Lung (tissue), 12 donors: ENCODE data around the gene TMEM235. TPM values are rescaled to one million over a fixed set of nuclear protein-coding genes. Genes with fewer than 3 reads are reported as not detected.

ENCODE experiments used
- ATAC-seq: fragments of 200-7000 bp; cut with Tn5 transposase; one replicate; pipeline ENCODE4 v1.9.1; 2020; ENCODE audit warnings: moderate number of reproducible peaks; ENCODE audit not compliant: insufficient read depth, low FRiP score
- DNase-seq, 3 donors: peaks; one replicate each; pipeline ENCODE4 v3.0.0-alpha.2; 2013 to 2017
- H3K27ac ChIP-seq, 2 donors: one replicate each; pipeline ENCODE4 v1.5.1; 2013; ENCODE audit warnings: mild to moderate bottlenecking in 2 of 2, moderate library complexity in 2 of 2, control low read depth in 1 of 2, inconsistent platforms in 1 of 2, low read depth in 1 of 2, low read length in 1 of 2
- H3K27me3 ChIP-seq, 3 donors: one replicate each; pipeline ENCODE4 v1.5.1; 2013; ENCODE audit warnings: low read length in 2 of 3; ENCODE audit not compliant: control insufficient read depth in 3 of 3, insufficient read depth in 3 of 3
- H3K36me3 ChIP-seq, 4 donors: one replicate each; pipeline ENCODE4 v1.5.1; 2013; ENCODE audit warnings: low read length in 4 of 4, mild to moderate bottlenecking in 1 of 4, moderate library complexity in 1 of 4; ENCODE audit not compliant: control insufficient read depth in 4 of 4, insufficient read depth in 4 of 4
- H3K4me1 ChIP-seq, 5 donors: one replicate each; pipeline ENCODE4 v1.5.1; 2013; ENCODE audit warnings: low read length in 5 of 5, mild to moderate bottlenecking in 2 of 5, moderate library complexity in 1 of 5; ENCODE audit not compliant: control insufficient read depth in 5 of 5, insufficient read depth in 5 of 5
- H3K4me3 ChIP-seq: one replicate; pipeline ENCODE4 v1.5.1; 2013; ENCODE audit warnings: mild to moderate bottlenecking, control low read depth, moderate library complexity
- H3K9ac ChIP-seq, 2 donors: one replicate each; pipeline ENCODE4 v1.5.1; 2013; ENCODE audit warnings: low read length in 2 of 2, control low read depth in 1 of 2; ENCODE audit not compliant: insufficient read depth in 1 of 2
- H3K9me3 ChIP-seq, 4 donors: one replicate each; pipeline ENCODE4 v1.5.1; 2013; ENCODE audit warnings: low read length in 3 of 4, mild to moderate bottlenecking in 1 of 4, moderate library complexity in 1 of 4; ENCODE audit not compliant: control insufficient read depth in 4 of 4, insufficient read depth in 3 of 4
- CTCF ChIP-seq: IDR thresholded peaks from 2 replicates; pipeline ENCODE4 v1.5.1; 2012; ENCODE audit warnings: mild to moderate bottlenecking; ENCODE audit errors: control extremely low read depth, extremely low read depth
- WGBS, 2 donors: extraction: QIAGEN DNeasy Blood & Tissue Kit; methylation state at CpG; one replicate each; pipeline ENCODE4 v1.1.7; 2013; 5-methylcytosine and 5-hydroxymethylcytosine counted together
- polyA plus RNA-seq, 2 donors: library from polyadenylated mRNA; stranded (reverse); fragments of 200-250 nt; gene quantifications; one replicate each; pipeline ENCODE4 v1.2.1, GENCODE V29; 2013
- total RNA-seq, 2 donors: library from RNA; depleted of rRNA in 1 of 2; stranded (reverse); fragments of >200 nt in 1 of 2; gene quantifications; one replicate each; pipeline ENCODE4 v1.2.1, GENCODE V29; 2014 to 2021
- donor health status: control.
- donor health status: control.
- donor health status: Bipolar disorder and iron deficiency.
- donor health status: healthy.
- donor health status: DM: yes; HTN: yes; CAD: no.

TMEM235 gene
- total and polyA plus RNA-seq, 4 donors, result 0.08 to 0.97 TPM; not detected in 2

GRCh38 chr17:78184351-78184750 lies 47.1 kb upstream of the TMEM235 start:
- no peaks in the 10 kb centered on the region for H3K27me3 ChIP-seq
- peak in 1 of 3 donors; percentile 37 for DNase-seq
- H3K4me3 ChIP-seq, result no peak overlapping the region
- no peak for ATAC-seq
- H3K27ac ChIP-seq, result peak overlapping the region in 1 of 2 donors; percentile 7
- no peaks in the 10 kb centered on the region for H3K9me3 ChIP-seq
- 65 to 78% methylated on average over 10 of the region's 10 CpGs for WGBS, 2 donors
- no peaks in the 10 kb centered on the region for H3K36me3 ChIP-seq
- peaks cover 0 to 45% (median 6%) of the 10 kb centered on the region in 5 donors for H3K4me1 ChIP-seq
- no peak overlapping the region for H3K9ac ChIP-seq
- TF ChIP-seq CTCF, result no peak

GRCh38 chr17:78184868-78185267 lies 46.6 kb upstream of the TMEM235 start:
- no peaks in the 10 kb centered on the region for H3K27me3 ChIP-seq
- no peak for TF ChIP-seq CTCF
- DNase-seq (no peak), ATAC-seq (no peak)
- H3K9ac ChIP-seq, result no peak overlapping the region
- H3K9me3 ChIP-seq, result no peaks in the 10 kb centered on the region
- peaks cover 0 to 42% (median 6%) of the 10 kb centered on the region in 5 donors for H3K4me1 ChIP-seq
- peak overlapping the region in 1 of 2 donors; percentile 7 for H3K27ac ChIP-seq
- WGBS, 2 donors, result 64 to 76% methylated on average over 9 of the region's 9 CpGs
- no peaks in the 10 kb centered on the region for H3K36me3 ChIP-seq
- H3K4me3 ChIP-seq, result no peak overlapping the region

GRCh38 chr17:78185981-78186691 lies 45.3 kb upstream of the TMEM235 start:
- no peak for TF ChIP-seq CTCF
- DNase-seq, result peak; percentile 37 to 65 (median 40)
- WGBS, 2 donors, result 52 to 54% methylated on average over 9 to 10 of the region's 10 CpGs
- H3K36me3 ChIP-seq, result peaks cover 0 to 2% (median 0%) of the 10 kb centered on the region in 4 donors
- no peak overlapping the region for H3K9ac ChIP-seq
- H3K4me3 ChIP-seq, result no peak overlapping the region
- no peaks in the 10 kb centered on the region for H3K27me3 ChIP-seq
- peak overlapping the region in 1 of 2 donors; percentile 18 for H3K27ac ChIP-seq
- ATAC-seq, result no peak
- peaks cover 0 to 34% (median 6%) of the 10 kb centered on the region in 5 donors for H3K4me1 ChIP-seq
- H3K9me3 ChIP-seq, result no peaks in the 10 kb centered on the region
